ENCODE measurements around the gene SESN3.
"Not testable (repeated sequence)": the region's sequence is repeated elsewhere in the genome, so short reads cannot be mapped to it uniquely, and the experiment has no call there.

The SESN3 gene

DNA sequence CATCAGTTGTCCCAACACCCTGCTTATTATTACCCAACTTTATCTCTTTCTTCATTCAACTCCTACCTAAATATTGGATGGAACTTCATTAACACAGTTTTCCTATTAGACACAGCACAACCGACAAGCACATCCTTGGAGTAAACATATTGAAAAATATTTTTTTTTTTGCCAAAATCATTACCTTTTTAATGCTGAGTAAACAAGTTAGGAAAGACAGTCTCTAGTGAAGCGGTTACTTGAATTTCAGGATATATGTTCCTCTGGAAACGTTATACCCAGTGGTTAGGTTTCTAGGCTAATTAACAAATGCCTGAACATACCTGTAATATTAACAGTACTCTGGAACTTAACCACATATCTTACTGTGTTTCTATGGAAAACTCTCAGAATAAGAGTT, 11.4 kb downstream of the SESN3 start:
- DNase-seq (ENCODE audit: low read depth in 2 of 2) = no peak

DNA sequence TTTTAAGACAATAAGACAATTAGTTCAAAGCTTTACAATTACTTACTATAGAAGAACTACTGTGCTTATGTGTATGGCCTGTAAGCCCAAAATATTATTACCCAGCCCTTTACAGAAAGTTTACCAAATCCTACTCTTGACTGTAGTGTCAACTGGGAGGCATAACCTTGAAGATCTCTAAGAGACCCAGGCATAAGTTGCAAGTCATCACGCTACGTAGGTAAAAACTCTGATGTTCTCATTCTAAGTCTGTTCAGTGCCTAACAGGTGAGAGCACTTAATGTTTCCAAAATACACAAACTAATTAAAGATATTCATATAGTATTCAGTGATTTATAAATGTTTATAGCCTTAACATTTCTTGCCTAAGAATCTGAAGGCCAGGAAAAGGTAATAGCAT, 12.9 kb downstream of the SESN3 start:
- no peak for DNase-seq (ENCODE audit: low read depth in 2 of 2)

DNA sequence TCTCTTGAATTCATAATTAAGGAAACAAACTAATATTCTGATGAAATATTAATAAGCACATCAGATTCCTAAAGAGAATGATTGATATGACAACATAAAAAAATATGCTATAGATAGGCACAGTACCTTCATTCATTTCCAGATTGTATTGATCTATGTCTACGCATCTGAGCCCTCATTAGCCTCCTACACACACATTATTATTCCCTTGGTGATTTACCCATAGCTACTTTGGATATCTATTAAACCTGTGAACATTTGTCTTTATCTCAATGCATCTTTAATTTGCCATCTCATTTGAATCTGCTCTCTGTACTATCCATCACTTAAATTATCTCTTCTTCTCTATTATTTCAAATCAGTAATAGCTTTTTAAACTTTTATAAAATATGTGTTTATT, 18.4 kb downstream of the SESN3 start:
- DNase-seq (ENCODE audit: low read depth in 2 of 2) = no peak

DNA sequence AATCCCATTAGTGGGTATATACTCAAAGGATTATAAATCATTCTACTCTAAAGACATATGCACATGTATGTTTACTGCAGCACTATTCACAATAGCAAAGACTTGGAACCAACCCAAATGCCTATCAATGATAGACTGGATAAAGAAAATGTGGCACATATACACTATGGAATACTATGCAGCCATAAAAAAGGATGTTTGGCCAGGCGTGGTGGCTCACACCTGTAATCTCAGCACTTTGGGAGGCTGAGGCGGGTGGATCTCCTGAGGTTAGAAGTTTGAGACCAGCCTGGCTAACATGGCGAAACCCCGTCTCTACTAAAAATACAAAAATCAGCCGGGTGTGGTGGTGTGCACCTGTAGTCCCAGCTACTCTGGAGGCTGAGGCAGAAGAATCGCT, 21.5 kb downstream of the SESN3 start:
- not testable (repeated sequence) for DNase-seq (ENCODE audit: low read depth in 2 of 2)

DNA sequence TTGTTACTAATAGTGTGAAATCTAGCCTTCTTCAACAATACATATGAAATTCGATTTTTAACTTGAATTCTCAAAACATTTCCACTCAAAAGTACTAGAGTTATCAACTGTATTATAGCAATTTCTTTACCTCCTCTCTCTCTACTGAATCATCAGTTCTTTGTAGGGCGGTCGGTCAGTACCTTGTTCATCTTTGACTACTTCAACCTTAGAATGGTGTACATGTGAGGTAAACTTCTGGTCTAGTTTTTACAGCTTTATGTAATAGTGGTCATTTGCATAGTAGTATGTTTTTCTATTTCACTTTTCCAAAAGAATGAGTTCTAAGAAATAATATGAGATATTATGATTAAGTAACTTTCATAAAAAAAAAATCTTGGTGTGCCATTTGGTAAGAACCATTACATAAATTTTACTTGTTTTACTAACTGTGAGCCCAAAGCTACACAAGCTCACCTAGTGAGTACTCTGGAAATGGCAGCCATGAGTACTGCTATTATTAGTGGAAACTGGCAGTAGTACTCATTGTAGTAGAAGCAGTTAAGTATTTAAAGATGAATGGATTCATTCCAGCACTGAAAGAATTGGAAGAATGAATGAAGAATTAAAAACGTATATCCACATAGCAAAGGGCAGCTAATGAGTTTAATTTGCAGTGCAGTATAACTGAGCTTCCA, 30.1 kb downstream of the SESN3 start:
- no peak for DNase-seq (ENCODE audit: low read depth in 2 of 2)

DNA sequence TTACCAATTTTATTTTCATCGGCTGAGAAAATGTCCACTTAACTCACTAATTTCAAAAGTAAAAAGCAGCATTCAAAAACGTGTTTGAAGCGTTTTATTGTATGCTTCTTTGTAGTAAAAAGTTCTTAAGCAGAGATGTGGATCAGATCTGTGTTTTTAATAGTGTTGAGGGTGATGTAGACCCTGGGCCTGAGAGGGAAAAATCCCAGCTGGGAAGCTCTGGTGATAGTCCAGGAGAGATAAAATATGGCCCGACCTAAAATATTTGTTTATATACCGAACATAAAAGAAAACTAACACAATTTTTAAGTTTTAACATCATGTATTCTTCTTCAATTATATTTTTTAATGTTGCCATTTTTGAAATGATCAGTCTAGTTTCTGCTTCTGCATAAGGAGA, 35.2 kb downstream of the SESN3 start:
- DNase-seq (ENCODE audit: low read depth in 2 of 2) = no peak

DNA sequence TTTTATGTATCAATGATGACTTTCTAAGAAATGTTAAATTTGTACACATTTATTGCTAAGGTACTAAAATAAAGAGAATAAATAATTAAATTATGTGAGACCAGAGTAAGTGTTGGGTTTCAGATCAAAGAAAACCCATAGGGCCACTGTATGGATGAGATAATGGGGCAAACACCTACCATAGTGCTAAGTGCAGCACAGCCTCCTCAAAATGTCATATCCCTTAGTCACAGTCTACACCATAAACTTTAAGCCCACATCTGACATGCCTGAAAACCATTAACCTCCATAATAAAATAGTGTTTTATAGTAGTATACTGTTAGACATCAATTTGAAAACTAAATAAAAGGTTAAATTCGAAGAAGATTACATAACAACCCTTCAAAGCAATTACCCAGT, 37.5 kb downstream of the SESN3 start:
- no peak for DNase-seq (ENCODE audit: low read depth in 2 of 2)

DNA sequence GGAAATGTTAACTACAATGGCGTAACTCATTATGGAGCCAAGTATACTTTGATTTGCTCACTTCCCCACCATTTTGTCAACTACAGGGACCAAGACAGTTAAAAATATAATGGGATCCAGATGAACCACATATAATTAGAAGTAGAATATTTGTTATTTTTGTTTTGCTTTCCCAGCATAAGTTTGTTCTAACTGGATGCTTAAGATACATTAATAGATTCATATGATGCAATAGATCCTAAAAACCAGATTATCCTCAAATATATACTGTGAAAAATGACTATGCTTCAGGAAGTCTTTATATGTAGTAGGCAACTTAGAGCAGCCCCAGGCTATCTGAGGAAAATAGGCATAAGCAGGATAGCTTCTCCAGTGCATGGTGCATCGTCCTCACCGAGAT, 38.3 kb downstream of the SESN3 start:
- DNase-seq (ENCODE audit: low read depth in 2 of 2) = no peak

DNA sequence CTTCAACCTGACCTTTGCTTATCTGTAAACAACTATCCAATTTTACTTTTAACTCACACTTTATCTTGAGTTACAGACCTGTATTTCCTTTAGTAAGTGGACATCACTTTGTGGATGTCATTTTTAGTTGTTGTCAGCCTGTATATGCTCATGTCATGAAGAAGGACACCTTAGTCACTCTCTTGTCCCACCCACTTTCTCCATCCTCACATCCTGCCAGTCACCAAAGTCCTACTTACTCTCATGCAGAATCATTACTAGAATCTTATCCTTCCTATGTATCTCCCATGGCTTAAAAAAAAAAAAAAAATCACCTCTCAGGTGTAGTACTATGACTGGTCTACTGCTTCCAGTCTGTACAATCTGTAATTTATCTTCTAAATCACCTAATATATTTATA, 43.3 kb downstream of the SESN3 start:
- no peak for DNase-seq (ENCODE audit: low read depth in 2 of 2)

DNA sequence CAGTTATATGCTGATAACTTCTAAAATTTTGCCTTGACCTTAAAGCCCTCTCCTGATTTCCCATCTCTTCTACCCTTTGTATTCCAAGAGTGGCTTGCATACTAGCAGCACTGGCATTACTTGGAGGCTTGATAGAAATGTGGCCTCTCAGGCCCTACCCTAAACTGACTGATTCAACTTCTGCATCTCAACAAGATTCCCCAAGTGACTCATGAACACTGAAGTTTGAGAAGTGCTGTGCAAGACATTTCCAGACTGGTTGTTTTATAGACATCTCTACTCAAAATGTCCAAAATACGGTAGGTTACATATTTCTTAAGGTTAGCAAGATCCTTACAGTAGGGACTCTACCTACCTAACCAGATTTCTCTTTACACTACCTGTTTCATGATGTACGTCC, 48.6 kb downstream of the SESN3 start:
- no peak for DNase-seq (ENCODE audit: low read depth in 2 of 2)

DNA sequence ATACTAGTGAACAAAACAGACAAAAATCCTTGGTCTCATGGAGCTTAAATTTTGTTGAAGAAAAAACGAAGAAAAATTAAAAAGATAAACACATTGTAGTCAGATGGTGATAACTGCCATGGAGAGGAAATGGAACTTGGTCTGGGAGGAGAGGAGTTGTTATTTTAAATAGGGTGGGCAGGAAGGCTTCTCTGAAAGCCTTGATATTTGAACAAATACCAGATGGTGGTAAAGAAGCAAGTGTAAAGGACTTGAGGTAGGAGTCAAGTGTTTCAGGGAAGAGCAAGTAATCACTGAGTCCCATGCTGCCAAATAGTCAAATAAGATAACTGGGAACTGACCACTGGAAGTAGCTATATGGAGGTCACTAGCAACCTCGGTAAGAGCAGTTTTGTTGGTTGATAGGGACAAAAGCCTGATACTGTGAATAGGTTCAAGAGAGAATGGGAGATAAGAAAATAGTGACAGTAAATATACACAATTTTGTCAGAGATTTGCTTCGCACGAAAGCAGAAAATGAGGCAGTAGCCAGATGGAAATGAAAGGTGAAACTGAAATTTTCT, 55.1 kb downstream of the SESN3 start:
- DNase-seq (ENCODE audit: low read depth in 2 of 2) = no peak

DNA sequence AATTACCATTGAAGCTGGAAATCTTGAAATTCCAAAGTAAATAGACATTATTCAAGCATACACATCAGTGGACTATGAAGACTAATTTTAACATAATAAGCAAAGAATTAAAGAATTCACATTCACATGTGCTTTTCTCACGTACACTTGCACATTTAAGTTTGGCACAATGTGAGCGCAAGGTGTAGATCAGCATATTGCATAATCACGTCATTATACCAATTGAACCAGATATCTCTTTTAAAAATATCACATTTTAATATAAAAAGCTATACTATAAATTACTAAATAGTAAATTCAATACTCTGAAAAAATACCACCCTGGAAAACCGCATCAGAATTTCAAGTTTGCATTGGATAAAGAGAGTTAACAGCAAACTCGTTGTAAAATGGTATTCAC, 60.7 kb downstream of the SESN3 start:
- no peak for DNase-seq (ENCODE audit: low read depth in 2 of 2)

DNA sequence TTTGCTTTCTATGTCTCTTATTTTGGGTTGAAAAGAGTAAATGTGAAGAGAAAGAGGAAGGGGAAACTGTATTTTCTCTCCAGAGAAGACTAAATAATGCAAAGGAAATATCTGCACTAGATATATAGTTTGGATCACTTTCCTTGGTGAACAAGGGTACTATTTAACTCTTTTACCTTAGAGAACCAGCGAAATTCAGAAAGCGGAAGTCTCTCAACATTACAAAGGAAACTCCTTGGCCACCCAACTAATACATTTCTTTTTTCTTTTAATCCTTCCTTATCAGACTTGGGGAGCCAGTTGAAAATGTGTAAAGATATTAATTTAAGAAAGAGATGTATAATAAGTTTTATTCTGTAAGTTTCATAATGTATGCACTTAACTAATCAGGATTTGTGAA, 64.2 kb downstream of the SESN3 start:
- no peak for DNase-seq (ENCODE audit: low read depth in 2 of 2)

DNA sequence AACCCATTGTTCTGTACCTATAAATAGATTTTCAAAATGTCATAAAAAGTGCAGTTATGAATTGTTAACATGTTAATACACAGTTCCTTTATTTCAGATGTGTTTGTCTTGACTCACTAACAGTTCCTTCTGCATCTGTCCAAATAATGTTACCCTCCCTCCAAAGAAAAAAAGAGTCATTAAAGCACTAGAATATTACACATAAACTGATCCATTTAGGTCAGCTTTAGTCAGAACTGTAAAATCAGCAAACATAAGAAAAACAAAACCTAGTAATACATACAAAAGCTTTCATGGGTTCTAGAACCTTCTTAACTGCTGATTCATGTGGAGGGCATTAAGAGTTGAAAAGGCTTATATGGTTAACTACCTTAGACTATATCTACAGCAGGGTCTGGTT, 65.4 kb downstream of the SESN3 start:
- no peak for DNase-seq (ENCODE audit: low read depth in 2 of 2)

DNA sequence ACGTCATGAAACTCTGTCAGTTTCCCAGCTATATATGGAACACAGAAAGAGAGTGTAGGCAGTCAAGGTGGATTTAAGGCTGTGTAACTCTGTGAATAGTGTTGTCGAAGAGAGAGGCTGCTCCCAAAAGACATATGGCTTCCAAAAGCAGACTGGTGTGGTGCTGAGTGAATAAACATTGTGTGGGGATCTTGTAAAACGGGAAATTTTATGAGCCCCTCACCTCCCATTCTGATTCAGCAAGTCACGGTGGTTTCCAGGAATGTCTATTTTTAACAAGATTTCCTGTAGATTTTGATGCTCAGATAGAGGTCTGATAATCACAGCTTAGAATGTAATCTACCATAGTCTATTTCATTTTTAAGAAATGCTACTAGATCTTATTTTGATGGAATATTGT, 67.9 kb downstream of the SESN3 start:
- DNase-seq (ENCODE audit: low read depth in 2 of 2) = no peak

DNA sequence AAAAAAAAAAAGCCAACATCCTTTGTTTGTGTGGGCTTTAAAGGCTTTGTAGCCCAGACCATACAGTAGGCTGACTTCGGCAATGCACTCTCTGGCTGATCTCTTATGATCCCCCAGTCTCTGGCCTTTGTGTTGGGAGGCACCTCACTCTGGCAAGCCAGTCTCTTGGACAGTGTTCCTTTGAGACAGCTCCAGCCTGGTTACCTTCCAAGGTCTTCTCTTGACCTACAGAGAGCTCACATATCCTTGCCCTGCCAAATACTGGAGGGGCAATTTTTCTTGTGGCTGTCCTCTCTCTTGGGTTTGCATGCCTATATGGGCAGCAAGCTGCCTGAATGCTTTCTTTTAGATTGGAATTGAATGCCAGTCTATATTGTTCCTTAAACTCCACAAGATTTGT, 69.8 kb downstream of the SESN3 start:
- no peak for DNase-seq (ENCODE audit: low read depth in 2 of 2)

DNA sequence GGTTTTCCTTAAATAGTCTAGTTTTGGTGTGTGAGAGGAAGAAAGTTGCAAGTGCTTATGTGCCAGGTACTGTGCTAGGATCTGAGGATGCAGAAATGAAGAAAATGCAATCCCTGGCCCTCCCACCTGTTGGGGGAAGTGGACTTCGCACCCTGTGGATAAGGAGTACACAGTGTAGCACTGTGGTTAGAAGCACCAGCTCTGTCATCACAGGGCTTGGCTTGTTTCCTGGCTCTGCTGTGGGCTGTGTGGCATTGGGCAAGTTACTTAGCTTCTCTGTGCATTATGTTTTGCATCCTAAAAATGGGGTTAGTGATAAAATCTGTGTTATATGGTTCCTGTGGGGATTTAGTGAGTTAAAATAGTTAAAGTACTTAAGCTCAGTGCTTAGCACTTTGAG, 73.2 kb downstream of the SESN3 start:
- DNase-seq (ENCODE audit: low read depth in 2 of 2) = no peak

DNA sequence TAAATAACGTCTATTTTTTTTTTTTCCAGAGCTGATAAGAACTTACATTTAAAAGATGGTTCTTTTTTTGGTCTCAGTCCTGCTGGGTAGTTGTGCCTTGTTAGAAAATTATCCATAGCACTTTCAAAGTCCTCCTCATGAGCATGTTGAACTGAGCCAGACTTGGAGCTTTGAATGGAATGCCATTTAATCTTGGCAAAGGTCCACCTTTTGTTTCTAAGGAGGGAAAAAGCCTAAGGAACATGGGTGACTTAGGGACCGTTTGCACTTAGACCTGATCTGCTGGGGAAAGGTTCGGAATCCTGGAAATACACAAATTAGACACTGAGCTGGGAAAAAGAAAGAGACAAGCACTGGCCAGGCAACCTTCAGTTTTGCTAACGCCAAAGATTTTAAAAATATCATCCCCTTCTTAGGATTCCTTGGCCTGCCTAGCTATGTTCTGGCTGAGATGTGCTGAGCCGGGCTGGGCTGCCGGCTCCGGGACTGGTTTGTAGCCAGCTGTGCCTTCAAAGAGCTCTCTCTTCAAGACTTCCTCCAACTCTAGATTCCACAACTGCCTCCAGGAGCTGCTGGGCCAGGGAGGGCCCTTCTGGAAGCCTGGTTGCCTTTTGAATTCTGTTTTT, 74.0 kb downstream of the SESN3 start:
- DNase-seq (ENCODE audit: low read depth in 2 of 2) = no peak

DNA sequence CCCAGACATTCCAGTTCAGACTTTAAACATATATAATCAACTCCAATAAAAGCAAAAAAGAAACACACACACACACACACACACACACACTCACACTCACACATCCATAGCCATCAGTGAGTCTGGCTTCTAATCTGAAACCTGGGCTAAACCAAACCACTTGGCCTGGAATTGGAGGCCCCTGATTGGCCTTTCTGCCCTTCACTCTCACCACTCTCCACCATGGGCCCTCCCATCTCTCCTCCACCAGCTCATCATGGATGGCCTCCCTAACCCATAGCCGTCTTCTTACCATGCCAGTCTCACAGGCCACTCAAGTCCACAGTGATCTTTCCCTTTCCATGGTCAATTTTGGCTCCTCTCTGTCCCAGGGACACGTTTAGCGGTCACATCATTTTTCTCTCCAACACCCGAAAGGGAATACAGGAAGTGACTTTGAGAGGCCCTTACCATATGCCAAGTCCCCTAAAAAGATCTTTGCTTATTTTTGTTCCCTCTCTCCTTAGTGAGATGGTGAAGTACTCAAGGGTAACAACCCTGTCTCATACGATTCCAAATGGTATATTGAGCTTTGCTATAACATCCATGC, 74.8 kb downstream of the SESN3 start:
- no peak for DNase-seq (ENCODE audit: low read depth in 2 of 2)

DNA sequence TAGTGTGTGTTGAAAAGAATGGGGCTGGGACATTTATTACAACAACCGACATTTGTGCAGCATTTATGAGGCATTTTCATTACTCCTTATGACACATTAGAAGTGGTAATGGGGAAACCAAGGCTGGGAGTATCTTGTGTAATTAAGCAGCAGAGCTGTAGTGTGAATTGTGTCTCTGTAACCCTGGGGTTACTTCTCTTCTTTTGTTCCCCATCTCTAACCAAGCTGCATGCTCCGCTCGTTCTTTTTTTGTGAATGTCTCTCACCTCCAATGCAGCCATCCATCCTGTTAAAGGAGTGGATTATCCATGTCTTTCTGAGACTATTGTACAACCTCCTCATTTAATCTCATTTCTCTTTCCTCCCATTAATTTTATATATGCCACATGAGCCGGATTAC, 75.6 kb downstream of the SESN3 start:
- DNase-seq (ENCODE audit: low read depth in 2 of 2) = no peak

DNA sequence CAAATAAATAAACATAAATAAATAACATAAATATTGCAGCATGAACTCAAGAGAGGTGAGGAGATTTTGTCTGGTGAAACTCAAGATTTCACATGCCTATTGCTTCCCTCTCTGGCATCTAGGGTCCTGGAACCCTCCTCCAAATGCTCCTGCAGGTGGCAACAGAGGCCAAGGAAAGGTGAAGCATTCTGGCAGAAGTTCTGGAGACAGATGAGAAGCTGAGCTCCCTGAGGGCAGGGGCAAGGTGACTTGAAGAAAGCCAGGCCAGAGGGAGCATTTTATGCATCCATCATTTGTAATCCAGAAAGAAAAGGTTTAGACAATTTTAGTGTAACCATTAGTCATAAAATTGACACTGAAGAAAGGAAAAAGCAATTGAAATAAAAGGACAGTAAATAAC, 76.5 kb downstream of the SESN3 start:
- DNase-seq (ENCODE audit: low read depth in 2 of 2) = no peak

DNA sequence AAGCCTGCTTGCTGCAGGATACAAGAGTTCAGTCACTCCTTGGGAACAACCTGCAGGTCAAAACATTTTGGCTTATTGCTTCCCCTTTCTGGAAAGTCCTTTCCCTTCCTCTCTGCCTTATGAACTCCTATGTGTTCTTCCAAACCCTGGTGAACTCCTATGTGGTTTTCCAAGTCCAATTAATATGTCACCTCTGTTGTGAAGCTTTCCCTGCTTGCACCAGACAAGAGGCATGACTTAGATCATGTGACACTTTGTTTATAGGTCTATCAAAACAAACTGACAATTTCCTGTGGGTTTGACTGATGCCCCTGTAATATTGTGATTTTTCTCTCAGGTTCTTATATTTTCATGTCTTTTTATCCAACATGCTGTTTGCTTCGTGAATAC, 77.2 kb downstream of the SESN3 start:
- no peak for DNase-seq (ENCODE audit: low read depth in 2 of 2)
